ENCODE results near the gene ATL2. TPM values are rescaled to one million over a fixed set of nuclear protein-coding genes. Genes with fewer than 3 reads are reported as not detected.

ATL2 gene
- total RNA-seq, 1 experiment from 2014 or later = 66.7 TPM

DNA sequence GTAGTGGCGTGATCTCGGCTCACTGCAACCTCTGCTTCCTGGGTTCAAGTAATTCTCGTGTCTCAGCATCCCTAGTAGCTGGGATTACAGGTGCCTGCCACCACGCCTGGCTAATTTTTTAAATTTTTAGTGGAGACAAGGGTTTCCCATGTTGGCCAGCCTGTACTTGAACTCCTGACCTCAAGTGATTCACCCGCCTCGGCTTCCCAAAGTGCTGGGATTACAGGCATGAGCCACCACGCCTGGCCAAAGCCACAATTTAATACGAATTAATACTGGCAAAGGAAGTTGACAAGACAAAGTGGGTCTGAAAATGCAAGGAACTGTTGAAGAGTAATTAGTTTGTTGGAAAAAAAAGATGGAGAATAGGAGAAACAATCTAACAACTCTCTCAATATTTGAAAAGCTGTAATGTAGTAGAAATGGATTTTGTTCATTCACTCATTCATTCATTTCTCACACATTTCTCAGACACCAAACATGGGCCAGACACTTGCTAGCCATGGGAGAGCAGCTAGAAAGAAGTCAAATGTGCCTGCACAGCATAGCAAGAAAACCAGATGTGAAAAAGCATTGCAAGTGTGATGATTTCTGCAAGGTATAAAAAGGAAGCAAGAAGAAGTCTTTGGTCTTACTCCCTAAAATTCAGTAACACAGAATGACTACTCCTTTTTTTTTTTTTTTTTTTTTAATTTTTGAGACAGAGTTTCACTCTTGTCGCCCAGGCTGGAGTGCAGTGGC lies 39.4 kb upstream of the ATL2 start:
- no peak overlapping the region for H3T11ph ChIP-seq (ENCODE audit: low read length)
- peaks cover 9% of the 10 kb centered on the region for H3K9me3 ChIP-seq (ENCODE audit: control insufficient read depth, low read depth, low read length)
- Mint-ChIP-seq H3K27me3 (ENCODE audit: low read depth) (peaks cover 3% of the 10 kb centered on the region; the same call in 1 of the 2 replicates), H3K4me1 (0 out of 4 replicates have a peak, but pooled peaks cover 0 to 3% of the 10 kb centered on the region in 2 experiments), H3K36me3 (ENCODE audit: insufficient read depth in 1 of 3, low read depth in 3 of 3) (peaks cover 11 to 29% (median 16%) of the 10 kb centered on the region in 3 experiments), H3K9me3 (peaks cover 27% of the 10 kb centered on the region in 2 experiments), H3K27ac (no peak overlapping the region; a peak in 1 of 7 replicates), H3K4me3 (no peak overlapping the region)
- no peaks in the 10 kb centered on the region for H4K20me1 ChIP-seq (ENCODE audit: control insufficient read depth, insufficient read depth, insufficient read length)
- H3K18ac ChIP-seq (ENCODE audit: insufficient read length, low read depth, low read length) = no peak overlapping the region
- no peak overlapping the region for H3K27ac ChIP-seq (ENCODE audit: insufficient read length, low read depth, low read length)
- H3K79me1 ChIP-seq (ENCODE audit: insufficient read depth, low read depth, low read length, poor library complexity, severe bottlenecking) = no peaks in the 10 kb centered on the region
- no peaks in the 10 kb centered on the region for H3K4me1 ChIP-seq (ENCODE audit: insufficient read depth, low read length)
- no peak overlapping the region for H2BK5ac ChIP-seq (ENCODE audit: insufficient read length, low read length)
- WGBS (ENCODE audit: extremely low coverage, insufficient read length, low lambda C conversion rate) = no CpG with 5 or more reads among the region's 9 CpGs
- H2AFZ ChIP-seq (ENCODE audit: low read length) = no peak overlapping the region
- no peaks in the 10 kb centered on the region for H3K79me2 ChIP-seq (ENCODE audit: insufficient read depth, low read length)
- H2BK20ac ChIP-seq (ENCODE audit: low read depth, low read length, poor library complexity, severe bottlenecking) = no peak overlapping the region
- no peak overlapping the region for H4K8ac ChIP-seq (replicated peaks; ENCODE audit: insufficient read length, low read depth, low read length)
- H3K23ac ChIP-seq (ENCODE audit: insufficient read length, low read depth, low read length) = no peak overlapping the region
- no peak overlapping the region for H3K14ac ChIP-seq (ENCODE audit: insufficient read depth, low read length)
- H3K23me2 ChIP-seq (ENCODE audit: insufficient read length, low read depth, low read length, poor library complexity, severe bottlenecking) = no peaks in the 10 kb centered on the region
- H4K5ac ChIP-seq (ENCODE audit: insufficient read length, low read depth, low read length) = no peak overlapping the region
- no peak overlapping the region for H2BK12ac ChIP-seq (ENCODE audit: insufficient read length, low read depth, low read length)
- no peak overlapping the region for H2BK15ac ChIP-seq (ENCODE audit: low read depth, low read length)
- no peak overlapping the region for H3K4me2 ChIP-seq (ENCODE audit: insufficient read depth, insufficient read length, low read length)
- no peaks in the 10 kb centered on the region for H3K27me3 ChIP-seq (ENCODE audit: insufficient read depth, low read length)
- no peak overlapping the region for H2AK5ac ChIP-seq (ENCODE audit: insufficient read length, low read length)
- H3K4ac ChIP-seq (ENCODE audit: low read depth, low read length) = no peak overlapping the region
- DNase-seq = no peak
- H2BK120ac ChIP-seq (ENCODE audit: low read depth, low read length, poor library complexity, severe bottlenecking) = no peak overlapping the region
- no peak overlapping the region for H4K91ac ChIP-seq (ENCODE audit: insufficient read length, low read depth, low read length)
- H3K56ac ChIP-seq (ENCODE audit: insufficient read length, low read depth, low read length) = no peak overlapping the region
- TF ChIP-seq, protein P1, sequence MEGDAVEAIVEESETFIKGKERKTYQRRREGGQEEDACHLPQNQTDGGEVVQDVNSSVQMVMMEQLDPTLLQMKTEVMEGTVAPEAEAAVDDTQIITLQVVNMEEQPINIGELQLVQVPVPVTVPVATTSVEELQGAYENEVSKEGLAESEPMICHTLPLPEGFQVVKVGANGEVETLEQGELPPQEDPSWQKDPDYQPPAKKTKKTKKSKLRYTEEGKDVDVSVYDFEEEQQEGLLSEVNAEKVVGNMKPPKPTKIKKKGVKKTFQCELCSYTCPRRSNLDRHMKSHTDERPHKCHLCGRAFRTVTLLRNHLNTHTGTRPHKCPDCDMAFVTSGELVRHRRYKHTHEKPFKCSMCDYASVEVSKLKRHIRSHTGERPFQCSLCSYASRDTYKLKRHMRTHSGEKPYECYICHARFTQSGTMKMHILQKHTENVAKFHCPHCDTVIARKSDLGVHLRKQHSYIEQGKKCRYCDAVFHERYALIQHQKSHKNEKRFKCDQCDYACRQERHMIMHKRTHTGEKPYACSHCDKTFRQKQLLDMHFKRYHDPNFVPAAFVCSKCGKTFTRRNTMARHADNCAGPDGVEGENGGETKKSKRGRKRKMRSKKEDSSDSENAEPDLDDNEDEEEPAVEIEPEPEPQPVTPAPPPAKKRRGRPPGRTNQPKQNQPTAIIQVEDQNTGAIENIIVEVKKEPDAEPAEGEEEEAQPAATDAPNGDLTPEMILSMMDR (conservative IDR thresholded peaks at IDR 0.05) = no peak
- no peak overlapping the region for H3K9ac ChIP-seq (ENCODE audit: extremely low read depth, insufficient read length, low read length)

Measured in H9 (cell line).